NOMO-1 (cell line): ENCODE measurements around the gene TTC8.
"Not testable (repeated sequence)": the region's sequence is repeated elsewhere in the genome, so short reads cannot be mapped to it uniquely, and the experiment has no call there.

ENCODE experiments used
- DNase-seq, 2 experiments: peaks; one replicate each; lab custom pipeline; 2025; ENCODE audit not compliant: unreplicated experiment in 2 of 2; lab: John Stamatoyannopoulos, UW

Gene TTC8

DNA sequence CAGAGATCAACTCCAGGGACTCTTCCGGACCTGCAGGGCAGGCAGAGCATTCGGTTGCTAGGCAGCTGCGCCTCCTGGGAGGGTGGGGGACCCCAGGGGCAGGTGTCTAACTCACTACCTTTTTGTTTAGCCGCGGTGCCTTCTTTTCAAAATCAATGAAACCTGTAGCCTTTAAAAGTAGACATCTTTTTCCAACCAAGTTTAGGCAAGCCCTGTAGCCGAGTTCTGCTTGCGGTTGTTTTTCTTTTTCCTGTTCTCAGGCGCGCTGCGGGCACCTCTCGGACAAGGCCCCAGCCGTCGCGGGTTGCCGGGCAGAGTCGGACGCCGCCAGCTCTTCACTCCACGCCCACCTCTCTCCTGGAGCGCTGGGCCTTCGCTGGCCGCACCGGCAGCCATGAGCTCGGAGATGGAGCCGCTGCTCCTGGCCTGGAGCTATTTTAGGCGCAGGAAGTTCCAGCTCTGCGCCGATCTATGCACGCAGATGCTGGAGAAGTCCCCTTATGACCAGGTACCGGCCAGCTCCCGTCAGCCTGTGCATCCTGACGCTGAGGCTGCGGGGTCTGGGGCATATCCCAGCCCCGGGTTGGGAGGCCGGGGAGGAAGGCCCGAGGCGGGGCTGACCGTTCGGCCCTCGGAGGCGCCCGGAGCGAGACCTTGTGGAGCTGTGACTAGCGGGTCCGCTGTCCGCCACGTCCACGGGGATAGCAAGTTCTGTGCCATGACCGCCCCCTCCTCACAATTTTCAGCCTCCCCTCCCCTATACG, at the start of gene TTC8:
Gene TTC8 (plus strand): TSS at position 338 of the 764 bp plus-strand sequence. CDS start 57 bp downstream, at position 395.
- peak; percentile 90 to 92 for DNase-seq

DNA sequence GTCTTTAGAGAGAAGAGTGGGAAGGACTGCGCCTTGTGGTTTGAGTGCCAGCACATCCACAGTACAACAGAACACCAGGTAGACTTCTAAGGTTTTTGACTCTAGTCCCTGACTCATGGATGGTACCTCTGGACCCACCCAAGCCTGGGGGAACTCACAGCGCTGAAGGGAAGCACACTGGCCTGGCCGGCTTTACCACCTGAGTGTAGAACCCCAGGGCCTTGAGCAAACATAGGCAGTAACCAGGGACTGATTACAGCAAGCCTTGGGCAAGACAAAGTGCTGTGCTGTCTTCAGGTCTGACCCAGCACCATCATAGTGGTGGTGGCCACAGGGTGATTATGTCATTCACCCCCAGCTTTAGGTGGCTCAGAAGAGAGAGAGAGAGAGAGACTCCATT, 48.9 kb upstream of the TTC8 start:
- no peak for DNase-seq

- DNase-seq, result no peak
These were observed 38.5 kb upstream of the TTC8 start for GRCh38 chr14:88785911-88786310.

DNA sequence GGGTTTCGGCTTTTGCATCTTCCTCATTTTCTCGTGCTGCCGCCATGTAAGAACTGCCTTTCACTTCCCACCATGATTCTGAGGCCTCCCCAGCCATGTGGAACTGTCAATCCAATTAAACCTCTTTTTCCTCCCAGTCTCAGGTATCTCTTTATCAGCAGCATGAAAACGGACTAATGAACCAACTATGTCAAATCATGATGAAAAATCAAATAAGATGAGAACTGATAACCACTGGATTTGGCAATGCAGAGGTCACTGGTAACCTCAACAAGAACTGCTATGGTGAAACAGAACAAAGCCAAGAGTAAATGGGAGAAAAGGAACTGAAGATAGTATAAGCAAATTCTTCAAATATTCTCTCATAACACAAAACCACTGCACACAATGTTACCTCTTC, 37.7 kb upstream of the TTC8 start:
- no peak for DNase-seq

GRCh38 chr14:88789573-88789972, 34.9 kb upstream of the TTC8 start:
- not testable (repeated sequence) for DNase-seq

DNA sequence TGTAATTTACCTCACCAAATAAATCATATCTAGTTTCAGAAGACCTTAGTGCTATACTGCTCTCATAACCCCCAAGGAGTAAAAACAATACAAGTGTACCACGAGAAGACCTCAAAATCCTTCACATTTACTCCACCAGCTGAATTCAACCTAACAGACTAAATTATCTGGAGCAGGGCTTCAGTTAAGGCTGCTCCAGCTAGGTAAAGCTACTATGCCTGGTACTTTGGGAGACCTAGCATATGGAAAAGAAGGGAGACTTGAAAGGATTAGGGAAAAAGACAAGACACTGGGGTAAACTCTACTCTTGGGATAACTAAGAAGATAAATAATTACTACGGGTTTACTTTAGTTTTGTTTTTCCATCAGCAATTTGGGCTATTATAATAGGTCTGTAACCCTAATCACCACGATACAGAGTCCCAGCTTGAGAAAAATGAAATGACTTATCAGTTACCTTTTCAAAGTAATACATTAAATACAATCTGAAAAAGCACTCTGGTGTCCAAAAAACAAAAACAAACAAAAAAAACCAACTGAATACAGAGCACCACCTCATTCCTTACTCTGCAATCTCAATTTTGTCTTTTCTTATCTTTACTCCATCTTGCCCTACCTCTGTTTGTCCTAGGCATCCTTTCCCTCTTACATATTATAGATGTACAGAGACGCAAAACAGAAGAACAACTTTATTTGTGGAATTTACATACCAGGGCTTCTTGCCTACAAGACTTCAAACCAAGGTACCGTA, 33.8 kb upstream of the TTC8 start:
- no peak for DNase-seq

GRCh38 chr14:88791252-88791621, 33.2 kb upstream of the TTC8 start:
- DNase-seq, result no peak

GRCh38 chr14:88791629-88792472, 32.6 kb upstream of the TTC8 start:
- no peak for DNase-seq

- peak; percentile 67 to 74 for DNase-seq
These were observed 31.8 kb upstream of the TTC8 start, which contains the start of gene EML5 for GRCh38 chr14:88792473-88793258. EML5 (minus strand) TSS chr14:88792953; CDS start chr14:88792503, 450 bp downstream.

DNA sequence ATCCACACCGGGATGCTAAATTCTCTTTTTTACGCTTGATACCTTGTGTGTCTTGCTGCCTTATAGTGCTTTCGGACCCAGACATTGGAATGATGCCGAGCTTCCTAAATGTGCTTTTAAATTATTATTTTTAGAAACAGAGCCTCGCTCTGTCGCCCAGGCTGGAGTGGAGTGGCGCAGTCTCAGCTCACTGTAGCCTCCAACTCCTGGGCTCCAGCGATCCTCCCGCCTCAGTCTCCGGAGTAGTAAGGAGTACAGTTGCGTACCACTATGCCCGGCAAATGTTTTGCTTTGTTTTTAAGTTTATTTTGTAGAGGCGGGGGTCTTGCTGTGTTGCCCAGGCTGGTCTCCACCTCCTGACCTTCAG, 31.2 kb upstream of the TTC8 start:
- DNase-seq, result no peak

DNA sequence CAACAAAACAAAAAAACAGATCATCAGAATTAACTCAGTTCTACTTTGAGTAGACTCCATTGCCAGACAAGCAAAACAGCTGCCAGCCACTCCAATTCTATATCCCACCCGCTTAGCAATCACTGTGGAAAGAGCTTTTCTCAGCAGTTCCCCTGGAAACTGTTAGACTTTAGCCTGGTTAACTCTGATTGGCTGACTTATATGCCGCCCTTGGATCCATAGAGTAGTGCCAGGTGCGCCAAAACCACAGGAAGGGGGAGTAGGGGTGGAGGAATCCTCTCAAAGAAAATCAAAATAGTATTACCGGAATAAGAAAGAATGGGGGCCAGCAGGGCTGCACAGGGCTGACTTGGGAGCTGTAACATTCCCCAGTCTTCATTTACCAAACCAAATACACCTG, 26.3 kb upstream of the TTC8 start:
- no peak for DNase-seq

DNA sequence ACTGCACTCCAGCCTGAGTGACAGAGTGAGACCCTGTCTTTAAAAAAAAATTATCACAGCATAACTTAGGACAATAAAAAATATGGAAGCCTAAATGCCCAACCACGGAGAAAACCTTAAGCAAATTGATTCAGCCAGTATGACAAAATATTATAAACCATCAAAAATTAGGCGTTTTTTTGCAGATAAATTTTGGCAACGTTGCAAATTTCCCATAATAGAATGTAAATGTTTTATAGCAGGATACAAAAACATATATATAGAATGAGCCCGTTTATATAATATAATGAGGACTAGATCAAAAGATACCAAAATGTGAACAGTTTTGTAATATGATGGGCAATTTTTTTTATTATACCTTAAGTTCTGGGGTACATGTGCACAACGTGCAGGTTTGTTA, 24.9 kb upstream of the TTC8 start:
- DNase-seq, result no peak

DNA sequence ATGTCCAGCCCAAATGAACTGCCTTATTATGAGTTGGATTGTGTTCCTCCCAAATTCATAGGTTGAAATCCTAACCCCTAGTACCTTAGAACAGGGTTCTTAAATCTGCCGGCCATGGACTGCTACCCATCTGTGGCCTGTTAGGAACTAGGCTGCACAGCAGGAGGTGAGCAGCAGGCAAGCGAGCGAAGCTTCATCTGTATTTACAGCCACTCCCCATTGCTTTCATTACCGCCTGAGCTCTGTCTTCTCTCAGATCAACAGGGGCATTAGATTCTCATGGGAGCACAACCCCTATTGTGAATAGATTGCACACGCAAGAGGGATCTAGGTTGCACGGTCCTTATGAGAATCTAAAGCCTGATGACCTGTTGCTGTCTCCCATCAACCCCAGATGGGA, 21.9 kb upstream of the TTC8 start:
- DNase-seq, result no peak

DNA sequence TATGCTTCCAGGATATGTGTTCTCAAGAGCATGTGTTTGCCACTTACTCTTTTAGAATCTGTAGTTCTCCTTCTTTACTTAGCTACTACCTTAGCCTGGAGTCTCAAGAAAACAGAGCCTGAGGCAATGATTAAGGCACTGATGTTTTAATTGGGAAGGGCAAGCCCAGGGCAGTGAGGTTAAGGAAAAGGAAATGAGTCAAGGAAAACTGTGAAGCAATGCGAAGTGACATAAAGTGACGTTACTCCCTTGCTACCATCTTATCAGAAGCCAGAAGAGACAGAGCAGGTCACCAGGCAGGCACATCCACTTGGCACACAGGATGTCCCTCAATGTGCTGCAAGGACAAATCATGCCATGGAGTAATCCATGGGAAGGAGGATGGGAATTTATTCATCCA, 20.4 kb upstream of the TTC8 start:
- DNase-seq, result no peak

- DNase-seq, result no peak
These were observed 20.0 kb upstream of the TTC8 start for GRCh38 chr14:88804477-88804876.

DNA sequence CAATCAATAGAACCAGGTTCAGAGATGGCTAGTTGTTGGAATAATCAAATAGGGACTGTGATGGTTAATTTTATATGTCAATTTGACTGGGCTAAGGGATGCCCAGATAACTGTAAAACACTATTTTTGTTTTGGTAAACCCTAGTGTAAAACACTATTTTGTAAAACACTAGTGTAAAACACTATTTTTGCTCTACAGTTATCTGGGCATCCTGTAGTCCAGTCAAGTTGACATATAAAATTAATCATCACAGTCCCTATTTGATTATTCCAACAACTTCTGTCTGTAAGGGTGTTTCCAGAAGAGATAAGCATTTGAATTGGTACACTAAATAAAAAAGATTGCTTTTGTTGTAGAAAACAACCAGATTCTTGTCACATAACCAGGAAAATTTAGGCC, 16.1 kb upstream of the TTC8 start:
- DNase-seq, result no peak

DNA sequence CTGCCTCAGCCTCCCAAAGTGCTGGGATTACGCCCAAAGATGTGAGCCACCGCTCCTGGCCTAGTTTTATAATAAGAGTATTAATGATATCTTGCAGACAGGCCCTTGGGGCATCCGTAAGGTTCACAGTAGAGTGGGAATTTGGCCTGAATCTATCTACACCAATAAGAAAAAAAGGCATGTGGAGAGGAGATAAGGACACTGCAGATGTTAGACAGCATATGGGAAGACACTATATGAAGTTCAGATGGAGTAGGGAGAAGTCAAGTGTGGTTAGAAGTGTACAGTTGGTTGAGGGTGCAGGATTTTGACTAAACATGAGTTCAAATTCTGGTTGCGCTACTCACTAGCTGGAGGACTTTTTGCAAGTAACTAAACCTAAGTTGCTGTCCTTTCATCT, 8.5 kb upstream of the TTC8 start:
- DNase-seq, result no peak

DNA sequence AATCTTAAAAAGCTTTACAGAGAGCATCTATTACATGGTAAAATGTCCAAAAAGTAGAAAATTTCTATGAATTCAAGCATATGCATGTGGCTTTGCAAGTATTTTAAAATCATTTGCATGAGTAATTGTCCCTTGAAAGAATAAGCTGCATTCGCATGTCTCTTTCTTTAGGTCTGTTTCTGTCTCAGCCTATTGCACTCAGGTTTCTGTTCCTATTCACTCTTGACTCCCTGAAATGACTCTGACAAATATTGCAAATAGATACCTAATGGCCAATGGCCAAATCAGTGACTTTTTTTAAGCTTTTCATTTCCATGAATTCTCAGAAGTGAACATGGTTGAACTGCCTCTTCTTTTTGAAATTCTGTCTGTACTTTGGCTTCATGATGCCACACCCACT, 6.4 kb upstream of the TTC8 start:
- no peak for DNase-seq

GRCh38 chr14:88819674-88820073, 4.8 kb upstream of the TTC8 start:
- DNase-seq, result not testable (repeated sequence)

DNA sequence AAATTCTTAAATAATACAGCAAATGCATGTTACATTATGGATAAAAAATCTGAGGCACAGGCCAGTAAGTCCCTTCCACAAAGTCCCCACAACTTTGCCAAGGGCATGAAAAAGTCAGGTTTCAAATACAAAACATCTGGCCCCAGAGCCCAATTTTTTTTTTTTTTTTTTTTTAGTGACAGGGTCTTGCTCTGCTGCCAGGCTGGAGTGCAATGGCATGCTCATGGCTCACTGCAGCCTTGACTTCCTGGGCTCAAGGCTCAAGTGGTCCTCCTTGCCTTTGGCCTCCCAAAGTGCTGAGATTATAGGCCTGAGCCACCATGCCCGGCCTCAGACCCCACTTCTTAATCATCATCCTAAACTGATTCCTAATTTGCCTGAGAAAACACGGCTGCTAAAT, 3.1 kb upstream of the TTC8 start:
- DNase-seq, result no peak

DNA sequence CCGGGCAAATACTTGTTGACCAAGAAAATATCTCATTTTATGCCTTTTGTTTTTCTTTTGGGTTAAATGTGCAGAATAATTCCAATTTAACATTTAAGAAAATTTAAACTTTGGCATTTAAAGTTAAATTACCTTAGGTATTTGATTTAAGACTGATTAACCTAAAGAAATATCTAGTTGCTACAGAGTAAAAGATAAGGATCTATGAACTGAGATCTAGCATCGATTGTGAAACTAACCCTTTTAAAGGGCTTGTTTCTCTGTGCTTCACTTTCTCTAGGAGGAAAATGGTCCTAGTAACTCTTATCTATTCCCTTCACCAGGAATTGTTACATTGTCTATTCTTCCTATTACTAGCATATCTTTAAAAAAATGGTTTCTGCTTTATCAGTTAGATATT, 2.6 kb upstream of the TTC8 start:
- DNase-seq, result no peak
